Measurements from ENCODE around the gene MARCKSL1.

DNA sequence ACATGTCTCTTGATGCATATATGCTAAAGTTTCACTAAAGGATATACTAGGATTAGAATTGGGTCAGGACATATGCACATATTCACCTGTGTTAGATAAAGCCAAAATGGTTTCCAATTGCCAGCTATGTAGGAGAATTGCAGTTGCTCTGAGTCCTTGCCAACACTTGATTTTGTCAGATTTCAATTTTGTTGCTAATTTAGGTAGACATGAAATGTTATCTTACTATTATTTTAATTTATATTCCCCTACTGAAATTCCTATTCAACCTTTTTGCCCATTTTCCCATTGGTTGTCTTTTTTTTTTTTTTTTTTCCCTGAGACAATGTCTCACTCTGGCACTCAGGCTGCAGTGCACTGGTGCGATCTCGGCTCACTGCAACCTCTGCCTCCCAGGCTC lies 30.7 kb downstream of the MARCKSL1 start:
- TF ChIP-seq CTCF (IDR thresholded peaks at IDR 0.05) (no peak), POLR2A (IDR thresholded peaks at IDR 0.05) (no peak), POLR2AphosphoS5 (IDR thresholded peaks at IDR 0.05; ENCODE audit: insufficient read depth in 1 of 2, low read depth in 1 of 2) (no peak)
